Muscle of back (tissue), 11 donors: Measurements from ENCODE around the gene SMAP2. TPM values are rescaled to one million over a fixed set of nuclear protein-coding genes. Genes with fewer than 3 reads are reported as not detected.

Experiments
- DNase-seq, 3 donors: peaks; one replicate each; pipeline versions ENCODE4 v3.0.0 to v3.0.0-alpha.2; 2013
- polyA plus RNA-seq, 10 donors: library from polyadenylated mRNA; unstranded; fragments of 120-200 nt; gene quantifications; one replicate each; pipeline ENCODE4 v1.2.1, GENCODE V29; 2013; ENCODE audit not compliant: insufficient read length in 10 of 10

The SMAP2 gene
- polyA plus RNA-seq, 10 donors = 13.6 to 22.5 (median 18.6) TPM

DNA sequence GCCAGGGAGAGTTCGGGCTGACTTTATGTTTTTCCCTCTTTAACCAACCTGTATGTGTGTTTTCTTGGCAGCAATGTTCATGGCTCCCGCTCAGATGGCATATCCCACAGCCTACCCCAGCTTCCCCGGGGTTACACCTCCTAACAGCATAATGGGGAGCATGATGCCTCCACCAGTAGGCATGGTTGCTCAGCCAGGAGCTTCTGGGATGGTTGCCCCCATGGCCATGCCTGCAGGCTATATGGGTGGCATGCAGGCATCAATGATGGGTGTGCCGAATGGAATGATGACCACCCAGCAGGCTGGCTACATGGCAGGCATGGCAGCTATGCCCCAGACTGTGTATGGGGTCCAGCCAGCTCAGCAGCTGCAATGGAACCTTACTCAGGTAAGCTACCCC, 43.2 kb downstream of the SMAP2 start:
- no peak for DNase-seq

DNA sequence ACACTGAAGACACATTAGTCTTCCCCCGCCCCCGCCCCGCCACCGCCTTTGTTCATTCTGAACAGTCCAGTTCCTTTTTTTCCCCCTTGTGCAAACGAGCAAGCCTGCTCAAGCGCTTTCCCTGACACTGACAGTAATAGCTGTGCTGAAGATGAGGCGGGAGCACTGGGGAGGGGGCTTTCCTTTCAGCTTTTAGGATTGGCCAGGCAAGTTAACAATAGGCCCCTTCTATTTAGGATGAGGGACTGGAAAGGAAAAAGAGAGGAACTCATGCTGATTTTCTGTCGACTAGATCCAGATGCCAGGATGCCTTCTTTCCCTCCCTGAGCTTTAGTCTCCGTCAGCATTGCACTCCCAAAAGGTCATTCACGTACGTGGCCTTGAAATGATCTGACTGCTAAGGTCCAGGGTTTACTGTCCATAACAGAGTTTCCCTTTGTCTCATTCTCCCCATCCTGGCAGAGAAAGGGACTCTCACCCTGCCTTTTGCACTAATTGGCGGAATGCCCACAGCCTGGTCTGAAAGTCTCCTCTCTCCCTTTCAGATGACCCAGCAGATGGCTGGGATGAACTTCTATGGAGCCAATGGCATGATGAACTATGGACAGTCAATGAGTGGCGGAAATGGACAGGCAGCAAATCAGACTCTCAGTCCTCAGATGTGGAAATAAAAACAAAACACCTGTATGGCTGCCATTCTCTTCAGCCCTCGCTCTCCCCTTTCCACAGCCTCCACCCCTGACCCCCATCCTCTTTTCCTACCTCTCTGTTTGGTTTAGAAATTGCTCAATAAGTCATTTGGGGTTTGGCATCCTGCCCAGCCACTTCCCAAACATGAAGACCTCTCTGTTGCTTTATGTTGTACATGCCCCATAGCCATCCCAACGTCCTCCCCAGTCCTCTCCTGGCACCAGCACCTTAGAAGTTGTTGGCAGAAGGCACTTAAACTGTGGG, 48.2 kb downstream of the SMAP2 start:
- DNase-seq = peak in 1 of 3 donors; percentile 23

DNA sequence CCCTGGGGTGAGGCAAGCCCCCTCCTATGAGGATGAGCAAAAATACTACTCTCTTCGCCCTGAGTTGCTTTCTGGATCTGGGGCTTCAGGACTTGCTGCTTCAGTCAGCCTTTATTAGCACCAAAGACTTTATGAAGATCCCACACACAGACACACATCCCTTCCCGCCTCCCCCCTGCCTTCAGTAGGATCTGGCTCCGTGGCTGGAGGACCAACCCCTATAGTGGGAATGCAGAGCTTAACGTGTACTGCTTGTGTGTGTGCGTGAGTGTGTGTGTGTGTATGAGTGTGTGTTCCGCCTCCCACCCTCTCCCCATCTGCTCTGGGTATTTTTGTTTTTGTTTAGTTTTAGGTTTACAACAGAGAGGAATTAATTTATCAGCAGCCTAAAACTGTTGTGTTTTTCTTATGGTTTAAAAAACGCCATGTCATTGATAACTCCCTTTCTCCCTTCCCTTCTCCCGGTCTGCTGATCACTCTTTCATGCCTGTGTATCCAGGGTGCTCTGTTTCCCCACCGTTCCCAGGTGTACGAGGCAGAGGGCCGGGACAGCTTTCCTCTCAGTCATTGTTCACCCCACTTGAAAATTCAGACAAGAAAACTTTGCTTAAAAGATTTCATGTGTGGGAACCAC, 49.2 kb downstream of the SMAP2 start:
- DNase-seq = no peak

DNA sequence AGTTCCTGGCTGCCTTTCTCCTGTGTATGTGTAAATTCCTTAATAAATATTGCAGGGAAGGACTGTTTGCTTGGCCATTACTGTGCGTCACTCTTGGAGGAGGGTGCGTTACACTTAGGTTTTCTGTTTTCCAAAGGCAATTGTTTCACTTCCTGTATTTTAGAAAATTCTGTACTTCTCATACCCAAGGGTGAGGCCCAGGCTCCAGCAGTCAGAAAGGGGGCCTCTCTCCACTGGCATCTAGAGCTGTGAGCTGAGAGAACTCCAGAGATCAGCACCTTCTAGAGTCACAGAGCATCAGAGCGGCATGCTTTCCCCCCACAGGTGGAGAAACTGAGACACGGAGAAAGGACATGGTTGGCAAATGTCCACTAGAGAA, 49.7 kb downstream of the SMAP2 start:
- DNase-seq = peak in 2 of 3 donors; percentile 9 to 14

DNA sequence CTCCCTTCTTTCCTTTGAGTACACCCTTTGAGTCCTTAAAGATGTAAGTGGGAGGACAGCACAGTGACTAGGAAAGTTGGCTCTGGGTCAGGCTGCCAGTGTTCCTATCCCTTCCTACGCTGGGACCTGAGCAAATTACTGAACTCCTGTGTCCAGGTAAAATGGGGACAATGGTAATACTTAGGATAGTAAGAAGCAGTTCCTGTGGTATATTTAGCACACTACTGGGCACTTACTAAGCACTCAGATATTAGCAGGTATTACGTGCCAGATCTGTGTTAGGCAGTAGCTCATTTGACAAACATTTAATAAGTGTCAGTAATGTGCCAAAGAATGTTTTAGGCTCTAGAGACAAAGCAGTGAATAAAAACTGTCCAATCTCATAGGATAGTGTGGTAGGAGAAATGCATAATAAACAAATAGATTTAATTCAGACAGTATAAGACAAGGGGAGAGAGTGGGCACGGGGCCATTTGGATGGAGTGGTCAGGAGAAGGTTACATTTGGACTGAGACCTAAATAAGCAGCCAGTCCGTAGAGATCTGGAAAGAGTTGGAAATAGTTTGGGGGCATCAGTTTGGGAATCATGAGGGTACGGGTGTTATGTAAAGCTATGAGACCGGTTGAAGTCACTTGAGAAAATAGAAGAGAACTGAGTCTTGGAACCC, 50.6 kb downstream of the SMAP2 start:
- no peak for DNase-seq

DNA sequence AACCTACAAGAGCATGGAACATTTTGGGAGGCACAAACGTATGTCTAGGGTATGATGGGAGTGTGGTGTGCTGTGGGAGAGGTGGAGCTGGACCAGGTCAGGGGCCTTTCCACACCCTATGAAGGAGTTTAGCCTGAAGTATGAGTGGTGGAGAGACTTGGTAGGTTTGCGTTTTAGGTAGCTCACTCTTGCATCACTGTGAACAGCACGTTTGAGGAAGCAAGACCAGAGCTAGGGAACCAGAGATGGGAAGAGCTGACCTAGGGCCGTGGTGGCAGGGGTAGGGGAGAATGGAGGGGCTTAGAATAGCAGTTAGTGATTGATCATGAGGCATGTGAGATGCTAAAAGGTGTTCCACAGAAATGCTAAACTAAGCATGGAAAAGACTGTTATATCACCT, 51.7 kb downstream of the SMAP2 start:
- no peak for DNase-seq

DNA sequence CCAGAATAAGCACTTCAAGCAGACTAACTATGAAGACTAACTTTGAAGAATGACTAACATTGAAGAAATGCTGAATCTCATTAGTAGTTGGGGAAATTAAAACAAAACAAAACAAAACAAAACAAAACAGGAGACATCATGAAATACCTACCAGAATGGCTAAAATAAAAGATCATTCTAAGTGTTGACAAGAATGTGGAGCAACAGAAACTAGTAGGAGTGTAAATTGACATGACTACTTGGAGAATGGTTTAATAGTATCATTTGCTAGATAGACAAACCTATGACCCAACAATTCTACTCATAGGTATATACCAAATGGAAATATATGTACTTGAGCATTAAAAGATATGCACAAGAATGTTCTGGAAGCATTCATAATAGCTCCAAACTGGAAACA, 57.9 kb downstream of the SMAP2 start:
- DNase-seq = no peak

DNA sequence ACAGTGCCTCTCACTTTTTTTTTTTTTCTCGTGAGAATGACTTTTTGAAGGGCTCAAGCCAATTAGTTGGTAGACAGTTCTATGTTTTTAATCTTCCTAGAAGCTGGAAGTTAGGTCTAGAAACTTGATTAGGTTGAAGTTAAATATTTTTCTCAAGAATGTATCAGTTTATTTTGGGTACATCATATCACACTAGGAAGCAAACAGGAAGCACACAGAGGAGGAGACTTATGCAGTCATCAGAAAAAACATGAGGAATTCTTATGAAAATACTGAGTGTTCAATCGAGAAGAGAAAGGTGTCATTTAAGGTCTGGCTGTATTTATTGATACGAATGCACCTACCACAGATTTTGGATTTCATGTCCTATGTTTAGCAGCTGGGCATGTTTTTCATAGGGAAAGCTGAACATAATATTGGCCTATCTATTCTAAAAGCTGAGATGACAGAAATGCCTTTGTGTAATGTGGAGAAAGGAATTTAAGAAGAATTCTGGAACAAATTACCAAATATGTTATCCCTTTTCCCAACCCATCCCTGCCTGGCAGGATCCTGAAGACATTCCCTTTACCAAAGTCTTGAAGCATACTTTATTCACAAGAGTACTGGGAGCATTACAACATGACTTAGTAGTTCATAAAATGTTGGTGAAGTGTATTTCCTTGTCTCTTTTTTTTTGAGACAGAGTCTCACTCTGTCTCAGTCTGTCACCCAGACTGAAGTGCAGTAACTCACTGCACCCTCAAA, 59.3 kb downstream of the SMAP2 start:
- DNase-seq = no peak

DNA sequence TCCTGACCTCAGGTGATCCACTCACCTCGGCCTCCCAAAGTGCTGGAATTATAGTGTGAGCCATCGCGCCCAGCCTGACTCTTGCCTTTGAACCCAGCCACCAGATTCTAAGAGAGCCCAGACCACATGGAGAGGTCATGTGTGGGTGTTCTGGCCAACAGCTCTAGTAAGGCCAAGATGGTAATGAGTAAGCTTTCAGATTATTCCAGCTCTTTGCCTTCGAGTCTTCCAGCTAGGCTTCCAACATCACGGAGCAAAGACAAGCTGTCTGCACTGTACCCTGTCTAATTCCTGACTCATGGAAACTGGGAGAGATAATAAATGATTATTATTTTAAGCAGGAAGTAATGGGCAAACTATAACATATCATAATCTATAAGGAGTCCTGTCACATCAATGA, 61.9 kb downstream of the SMAP2 start:
- DNase-seq = no peak

DNA sequence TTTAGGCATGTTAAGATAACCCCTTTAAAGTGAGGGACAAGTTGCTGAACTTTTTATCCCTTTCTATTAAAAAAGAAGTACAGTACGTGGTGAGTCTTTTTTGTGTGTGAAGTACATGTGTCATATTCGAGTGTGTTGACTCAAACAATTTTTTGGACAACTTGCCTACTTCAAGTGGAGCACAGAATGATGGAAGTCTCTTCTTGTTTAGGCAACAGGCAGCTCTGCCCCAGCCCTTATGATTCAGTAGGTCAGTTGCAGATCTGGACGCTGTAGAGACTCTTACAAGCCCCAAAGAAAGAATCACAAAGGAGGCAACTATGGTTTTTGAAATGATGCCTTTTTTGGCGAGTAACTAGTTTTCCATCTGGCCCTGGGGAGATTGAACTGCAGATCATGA, 62.3 kb downstream of the SMAP2 start:
- no peak for DNase-seq

GRCh38 chr1:40438391-40439015, 65.0 kb downstream of the SMAP2 start:
- DNase-seq = peak in 1 of 3 donors; percentile 19

DNA sequence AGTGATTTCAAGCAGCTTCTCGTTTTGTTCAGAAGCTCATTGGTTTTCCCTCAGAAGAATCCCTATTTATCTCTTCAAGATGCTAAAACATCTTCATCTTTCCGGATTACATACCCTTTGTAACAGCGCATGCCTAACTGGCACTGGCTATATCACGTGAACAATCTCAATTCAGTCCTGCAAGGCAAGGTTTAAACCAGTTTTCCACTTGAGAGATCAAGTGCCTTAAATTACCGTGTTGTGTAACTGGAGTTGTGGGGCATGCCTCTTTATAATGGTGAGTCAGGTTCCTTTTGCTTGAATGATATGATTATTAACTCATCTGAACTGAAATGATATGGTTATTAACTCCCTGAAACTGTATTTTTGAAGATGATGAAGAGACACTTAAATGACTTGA, 65.7 kb downstream of the SMAP2 start:
- DNase-seq = no peak

- peak; percentile 92 to 98 (median 94) for DNase-seq
These were observed 76.4 kb downstream of the SMAP2 start, which contains the start of gene ZFP69B for GRCh38 chr1:40449684-40450494. Gene ZFP69B (plus strand): TSS chr1:40450476. CDS start chr1:40450962, 486 bp downstream.

GRCh38 chr1:40450495-40451237, 77.1 kb downstream of the SMAP2 start:
- peak in 2 of 3 donors; percentile 7 to 11 for DNase-seq

DNA sequence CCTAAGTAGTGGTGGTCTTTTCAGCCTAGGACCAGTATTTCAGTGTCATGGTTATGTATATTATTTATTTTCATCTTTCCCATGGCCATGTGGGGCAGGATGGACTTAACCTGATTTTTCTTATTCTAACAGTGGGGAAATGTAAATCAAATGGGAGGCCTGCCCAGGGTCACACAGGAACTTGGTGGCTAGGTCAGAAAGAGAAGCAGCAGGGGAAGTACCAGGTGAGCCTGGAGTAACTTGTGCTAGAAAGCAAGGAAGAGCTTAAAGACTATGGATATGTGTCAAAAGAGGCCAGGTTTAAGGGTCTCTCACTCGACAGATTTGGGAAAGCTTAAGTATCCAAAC, 77.7 kb downstream of the SMAP2 start:
- DNase-seq = no peak

DNA sequence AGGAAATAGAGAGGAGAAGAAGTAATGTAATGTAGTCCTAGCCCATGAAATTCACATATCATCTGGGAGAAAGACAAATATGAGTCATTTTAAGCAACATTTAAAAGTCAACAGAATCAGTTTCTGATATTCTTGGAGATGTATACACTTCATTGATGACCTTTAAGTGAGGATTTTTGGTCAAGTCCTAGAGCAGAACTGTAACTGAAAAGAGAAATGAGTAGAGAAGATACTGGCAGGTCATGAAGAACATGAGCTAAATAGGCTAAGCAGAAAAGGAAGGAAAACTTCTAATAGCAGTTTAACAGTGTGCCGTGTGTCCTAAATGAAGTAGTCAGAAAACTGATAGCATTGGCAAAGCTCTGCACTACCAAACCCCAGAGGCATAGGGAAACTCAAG, 81.3 kb downstream of the SMAP2 start:
- no peak for DNase-seq

DNA sequence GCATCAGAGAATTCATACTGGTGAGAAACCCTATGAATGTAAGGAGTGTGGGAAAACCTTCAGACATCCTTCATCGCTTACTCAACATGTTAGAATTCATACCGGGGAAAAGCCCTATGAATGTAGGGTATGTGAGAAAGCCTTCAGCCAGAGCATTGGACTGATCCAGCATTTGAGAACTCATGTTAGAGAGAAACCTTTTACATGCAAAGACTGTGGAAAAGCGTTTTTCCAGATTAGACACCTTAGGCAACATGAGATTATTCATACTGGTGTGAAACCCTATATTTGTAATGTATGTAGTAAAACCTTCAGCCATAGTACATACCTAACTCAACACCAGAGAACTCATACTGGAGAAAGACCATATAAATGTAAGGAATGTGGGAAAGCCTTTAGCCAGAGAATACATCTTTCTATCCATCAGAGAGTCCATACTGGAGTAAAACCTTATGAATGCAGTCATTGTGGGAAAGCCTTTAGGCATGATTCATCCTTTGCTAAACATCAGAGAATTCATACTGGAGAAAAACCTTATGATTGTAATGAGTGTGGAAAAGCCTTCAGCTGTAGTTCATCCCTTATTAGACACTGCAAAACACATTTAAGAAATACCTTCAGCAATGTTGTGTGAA, 89.5 kb downstream of the SMAP2 start:
- no peak for DNase-seq

GRCh38 chr1:40469327-40469726, 95.8 kb downstream of the SMAP2 start:
- DNase-seq = no peak
